HFFc6 (cell line): ENCODE data around the gene MAP3K5. TPM values are rescaled to one million over a fixed set of nuclear protein-coding genes. Genes with fewer than 3 reads are reported as not detected.

Experiments used
- DNase-seq: peaks from one replicate; pipeline ENCODE4 v3.0.0-alpha.2; 2018
- H3K27ac Mint-ChIP-seq: 2 replicates; pipeline ENCODE4 v1.8.0; 2020; ENCODE audit warnings: mild to moderate bottlenecking, mixed read lengths
- H3K27me3 Mint-ChIP-seq: 2 replicates; pipeline ENCODE4 v1.8.0; 2021; ENCODE audit warnings: mild to moderate bottlenecking, moderate library complexity, mixed read lengths; ENCODE audit not compliant: insufficient read depth
- H3K36me3 Mint-ChIP-seq: 2 replicates; pipeline ENCODE4 v1.8.0; 2021; ENCODE audit warnings: low read depth, mixed read lengths
- H3K4me1 Mint-ChIP-seq: 2 replicates; pipeline ENCODE4 v1.8.0; 2020; ENCODE audit warnings: low read depth, mixed read lengths
- H3K4me3 Mint-ChIP-seq: 2 replicates; pipeline ENCODE4 v1.8.0; 2020; ENCODE audit warnings: mild to moderate bottlenecking, moderate library complexity, mixed read lengths
- H3K9me3 Mint-ChIP-seq: 2 replicates; pipeline ENCODE4 v1.8.0; 2020; ENCODE audit warnings: mild to moderate bottlenecking, mixed read lengths
- CTCF ChIP-seq: fragments of 200-600 bp; sonication (generic); IDR thresholded peaks from 2 replicates; pipeline ENCODE4 v1.5.0; 2021; ENCODE audit warnings: antibody characterized with exemption, mild to moderate bottlenecking
- total RNA-seq, 6 experiments: library from RNA; stranded (reverse); fragmentation: NEBNext Ultra II Directional; extraction: Animal tissue kit (Norgen Biotek cat#: 25700); gene quantifications; 2 replicates in 1 of 6; 3 replicates in 5 of 6; pipeline ENCODE4 v1.2.3, GENCODE V29; 2021

Gene MAP3K5
- total RNA-seq, 6 experiments from 2014 or later: 11.9 to 22.2 (median 19.1) TPM

- Mint-ChIP-seq H3K27me3 (peaks cover 18% of the 10 kb centered on the region; the same call in 1 of the 2 replicates), H3K27ac (no peak overlapping the region), H3K36me3 (no peaks in the 10 kb centered on the region), H3K4me3 (no peak overlapping the region), H3K9me3 (no peaks in the 10 kb centered on the region), H3K4me1 (no peaks in the 10 kb centered on the region)
- no peak for DNase-seq
- TF ChIP-seq CTCF: no peak
These were observed 283.4 kb downstream of the MAP3K5 start for GRCh38 chr6:136508725-136509392.

Other genes starting within 250 kb of the MAP3K5 start
- under 1 TPM; 0.14 to 0.65 (median 0.51) TPM for gene MAP7, start 242.1 kb downstream of the MAP3K5 start, total RNA-seq
- 1 to 10 TPM; 6.4 to 7.6 (median 7.3) TPM for gene PEX7, start 30.1 kb upstream of the MAP3K5 start, total RNA-seq
- not detected for gene SLC35D3, start 129.8 kb upstream of the MAP3K5 start, total RNA-seq